Skin of body (tissue), 2 donors: ENCODE results near the gene CAMK1. TPM values are rescaled to one million over a fixed set of nuclear protein-coding genes. Genes with fewer than 3 reads are reported as not detected.
"Not testable (repeated sequence)": the region's sequence is repeated elsewhere in the genome, so short reads cannot be mapped to it uniquely, and the experiment has no call there.

Source experiments
- DNase-seq: peaks from one replicate; lab custom pipeline; 2025; lab: John Stamatoyannopoulos, UW
- total RNA-seq: library from RNA; depleted of rRNA; stranded (reverse); fragments of >200 nt; gene quantifications from one replicate; pipeline ENCODE4 v1.2.3, GENCODE V29; 2014

The CAMK1 gene
- total RNA-seq, 1 donor from 2014 or later = 24.6 TPM

- DNase-seq = no peak
These were observed 7.3 kb upstream of the CAMK1 start for GRCh38 chr3:9776896-9777693.

- DNase-seq = not testable (repeated sequence)
These were observed 1.3 kb upstream of the CAMK1 start for GRCh38 chr3:9771007-9771406.

- peak; percentile 32 for DNase-seq
These were observed 597 bp upstream of the CAMK1 start for GRCh38 chr3:9770276-9770812.

GRCh38 chr3:9769012-9769411 is 735 bp downstream of the CAMK1 start:
- DNase-seq = no peak

- DNase-seq = no peak
These were observed 1.5 kb downstream of the CAMK1 start for GRCh38 chr3:9768141-9768775.

GRCh38 chr3:9767418-9767817 is 2.3 kb downstream of the CAMK1 start:
- DNase-seq = no peak

GRCh38 chr3:9765865-9766264 is 3.9 kb downstream of the CAMK1 start:
- no peak for DNase-seq

- no peak for DNase-seq
These were observed 6.9 kb downstream of the CAMK1 start for GRCh38 chr3:9762871-9763270.

GRCh38 chr3:9761919-9762318 is 7.8 kb downstream of the CAMK1 start:
- no peak for DNase-seq

GRCh38 chr3:9760779-9761505 is 8.8 kb downstream of the CAMK1 start:
- DNase-seq = no peak

GRCh38 chr3:9757427-9757826 is 12.3 kb downstream of the CAMK1 start:
- DNase-seq = no peak

- DNase-seq = no peak
These were observed 15.1 kb downstream of the CAMK1 start for GRCh38 chr3:9754678-9755077.

- DNase-seq = no peak
These were observed 19.0 kb downstream of the CAMK1 start for GRCh38 chr3:9750556-9751411.

GRCh38 chr3:9749645-9750555 is 19.8 kb downstream of the CAMK1 start, which contains the start of gene OGG1:
TSS of gene OGG1 (plus strand) at chr3:9749952. CDS start at chr3:9750287, 335 bp downstream.
- DNase-seq = peak; percentile 96

GRCh38 chr3:9749296-9749644 is 20.5 kb downstream of the CAMK1 start:
- DNase-seq = no peak

- no peak for DNase-seq
These were observed 21.7 kb downstream of the CAMK1 start for GRCh38 chr3:9748031-9748430.

GRCh38 chr3:9747267-9747666 is 22.5 kb downstream of the CAMK1 start:
- no peak for DNase-seq

GRCh38 chr3:9746330-9746729 is 23.4 kb downstream of the CAMK1 start:
- no peak for DNase-seq

GRCh38 chr3:9745521-9745920 is 24.2 kb downstream of the CAMK1 start:
- DNase-seq = no peak

- no peak for DNase-seq
These were observed 25.6 kb downstream of the CAMK1 start for GRCh38 chr3:9744162-9744561.
